Large intestine (tissue), 3 donors: ENCODE data around the gene ABCA1. TPM values are rescaled to one million over a fixed set of nuclear protein-coding genes. Genes with fewer than 3 reads are reported as not detected.
A peak's percentile ranks its signal among the peaks of the same experiment; 100 is the strongest.
"Not testable (repeated sequence)": the region's sequence is repeated elsewhere in the genome, so short reads cannot be mapped to it uniquely, and the experiment has no call there.

ENCODE experiments used
- DNase-seq, 2 donors: peaks; one replicate each; pipeline versions ENCODE4 v3.0.0 to v3.0.0-alpha.2; 2013
- H3K27ac ChIP-seq: one replicate; pipeline ENCODE4 v1.5.1; 2013; ENCODE audit warnings: low read length
- H3K27me3 ChIP-seq: 2 replicates; pipeline ENCODE4 v1.6.1; 2013; ENCODE audit warnings: low read length; ENCODE audit not compliant: control insufficient read depth, insufficient read depth
- H3K36me3 ChIP-seq: 2 replicates; pipeline ENCODE4 v1.6.1; 2013; ENCODE audit warnings: low read length; ENCODE audit not compliant: control insufficient read depth, insufficient read depth
- H3K4me1 ChIP-seq: one replicate; pipeline ENCODE4 v1.6.1; 2013; ENCODE audit warnings: low read length; ENCODE audit not compliant: control insufficient read depth, insufficient read depth
- H3K4me3 ChIP-seq: one replicate; pipeline ENCODE4 v1.5.1; 2013; ENCODE audit warnings: low read length
- H3K9me3 ChIP-seq: one replicate; pipeline ENCODE4 v1.6.1; 2013; ENCODE audit warnings: mild to moderate bottlenecking, low read depth, low read length, moderate library complexity; ENCODE audit not compliant: control insufficient read depth
- WGBS: methylation state at CpG from one replicate; pipeline ENCODE4 v1.1.5; 2013; ENCODE audit warnings: low lambda C conversion rate; ENCODE audit not compliant: insufficient coverage; 5-methylcytosine and 5-hydroxymethylcytosine counted together
- polyA plus RNA-seq: library from polyadenylated mRNA; unstranded; fragments of 120-200 nt; gene quantifications from one replicate; pipeline ENCODE4 v1.2.1, GENCODE V29; 2013

Gene ABCA1
- polyA plus RNA-seq, 1 donor: 8.6 TPM

GRCh38 chr9:104858271-104858670, 69.7 kb downstream of the ABCA1 start:
- Histone ChIP-seq H3K36me3 (peaks cover 17% of the 10 kb centered on the region), H3K4me1 (peaks cover under 1% of the 10 kb centered on the region), H3K9me3 (no peaks in the 10 kb centered on the region), H3K27me3 (no peaks in the 10 kb centered on the region), H3K27ac (no peak overlapping the region), H3K4me3 (no peak overlapping the region)
- no peak for DNase-seq
- WGBS: 100% methylated on average over 1 of the region's 4 CpGs

- Histone ChIP-seq H3K36me3 (peaks cover 17% of the 10 kb centered on the region), H3K4me3 (no peak overlapping the region), H3K27ac (no peak overlapping the region), H3K9me3 (no peaks in the 10 kb centered on the region), H3K4me1 (no peaks in the 10 kb centered on the region), H3K27me3 (no peaks in the 10 kb centered on the region)
- peak in 1 of 2 donors; percentile 24 for DNase-seq
- no CpG with 5 or more reads among the region's 5 CpGs for WGBS
These were observed 71.5 kb downstream of the ABCA1 start for GRCh38 chr9:104856413-104856941.

DNA sequence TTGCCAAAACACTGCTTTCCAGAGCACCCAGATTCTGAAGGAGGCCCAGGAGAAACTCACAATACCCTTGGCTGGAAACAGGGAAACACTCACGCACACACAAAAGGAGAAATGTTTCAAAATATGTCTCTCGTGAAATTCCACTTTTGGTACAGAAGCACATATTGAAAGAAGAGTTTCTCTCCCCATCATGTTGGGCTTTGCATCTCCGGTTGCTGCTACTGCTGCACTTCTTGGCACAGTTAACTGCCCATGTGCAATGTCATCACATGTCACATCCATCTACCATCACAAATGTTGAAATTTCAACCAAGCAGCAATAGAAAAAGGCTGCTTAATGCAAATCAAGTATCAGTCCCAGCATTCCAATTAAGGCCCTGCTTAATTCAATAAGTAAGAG, 72.1 kb downstream of the ABCA1 start:
- no peak overlapping the region for H3K4me3 ChIP-seq
- H3K9me3 ChIP-seq: no peaks in the 10 kb centered on the region
- H3K4me1 ChIP-seq: no peaks in the 10 kb centered on the region
- H3K36me3 ChIP-seq: peaks cover 15% of the 10 kb centered on the region
- no CpG with 5 or more reads among the region's 3 CpGs for WGBS
- H3K27ac ChIP-seq: no peak overlapping the region
- no peaks in the 10 kb centered on the region for H3K27me3 ChIP-seq
- DNase-seq: no peak

DNA sequence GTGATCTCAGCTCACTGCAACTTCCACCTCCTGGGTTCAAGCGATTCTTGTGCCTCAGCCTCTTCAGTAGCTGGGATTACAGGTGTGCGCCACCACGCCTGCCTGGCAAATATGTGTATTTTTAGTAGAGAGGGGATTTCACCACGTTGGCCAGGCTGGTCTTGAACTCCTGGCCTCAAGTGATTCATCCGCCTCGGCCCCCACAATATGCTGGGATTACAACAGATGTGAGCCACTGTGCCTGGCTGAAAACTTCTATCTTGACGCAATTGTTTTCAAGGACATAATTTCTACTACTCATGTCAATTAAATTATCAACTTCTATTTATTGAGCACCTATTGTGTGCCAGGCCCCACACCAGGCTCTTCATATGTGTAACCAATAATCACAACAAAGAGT, 72.7 kb downstream of the ABCA1 start:
- H3K27me3 ChIP-seq, H3K4me1 ChIP-seq, H3K9me3 ChIP-seq, H3K4me3 ChIP-seq, DNase-seq, H3K27ac ChIP-seq: not testable (repeated sequence)
- H3K36me3 ChIP-seq: peaks cover 15% of the 10 kb centered on the region
- WGBS: 100% methylated on average over 3 of the region's 7 CpGs

DNA sequence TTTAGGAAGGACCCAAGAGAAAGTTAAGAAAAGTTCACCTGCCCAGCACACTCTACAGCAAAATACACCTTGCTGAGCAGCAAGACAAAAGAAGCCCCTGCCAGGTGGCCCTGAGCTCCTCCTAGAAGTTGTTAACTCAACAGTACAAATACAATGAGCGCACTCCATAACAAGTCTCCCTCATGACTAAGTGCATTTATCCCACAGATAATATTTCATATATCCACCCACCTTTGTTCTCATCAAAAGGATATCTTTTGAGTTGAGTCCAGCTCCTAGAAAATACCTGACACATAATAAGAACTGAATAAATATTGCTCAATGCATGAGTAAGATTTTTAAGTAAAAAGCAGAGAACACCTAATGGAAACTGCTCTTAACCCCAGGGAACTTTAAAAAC, 73.3 kb downstream of the ABCA1 start:
- no CpG with 5 or more reads among the region's 1 CpG for WGBS
- H3K27ac ChIP-seq: no peak overlapping the region
- peaks cover 15% of the 10 kb centered on the region for H3K36me3 ChIP-seq
- H3K9me3 ChIP-seq: no peaks in the 10 kb centered on the region
- no peaks in the 10 kb centered on the region for H3K4me1 ChIP-seq
- no peak for DNase-seq
- H3K27me3 ChIP-seq: no peaks in the 10 kb centered on the region
- H3K4me3 ChIP-seq: no peak overlapping the region

GRCh38 chr9:104853683-104854082, 74.3 kb downstream of the ABCA1 start:
- Histone ChIP-seq H3K27me3 (no peaks in the 10 kb centered on the region), H3K9me3 (no peaks in the 10 kb centered on the region), H3K27ac (no peak overlapping the region), H3K36me3 (peaks cover 15% of the 10 kb centered on the region), H3K4me3 (no peak overlapping the region), H3K4me1 (no peaks in the 10 kb centered on the region)
- no peak for DNase-seq

- no peak for DNase-seq
- no peak overlapping the region for H3K4me3 ChIP-seq
- H3K9me3 ChIP-seq: no peaks in the 10 kb centered on the region
- no peaks in the 10 kb centered on the region for H3K27me3 ChIP-seq
- peaks cover 12% of the 10 kb centered on the region for H3K36me3 ChIP-seq
- H3K4me1 ChIP-seq: no peaks in the 10 kb centered on the region
- no peak overlapping the region for H3K27ac ChIP-seq
- whole genome bisulfite sequencing: 80% methylated on average over 2 of the region's 4 CpGs
These were observed 74.8 kb downstream of the ABCA1 start for GRCh38 chr9:104853159-104853558.

DNA sequence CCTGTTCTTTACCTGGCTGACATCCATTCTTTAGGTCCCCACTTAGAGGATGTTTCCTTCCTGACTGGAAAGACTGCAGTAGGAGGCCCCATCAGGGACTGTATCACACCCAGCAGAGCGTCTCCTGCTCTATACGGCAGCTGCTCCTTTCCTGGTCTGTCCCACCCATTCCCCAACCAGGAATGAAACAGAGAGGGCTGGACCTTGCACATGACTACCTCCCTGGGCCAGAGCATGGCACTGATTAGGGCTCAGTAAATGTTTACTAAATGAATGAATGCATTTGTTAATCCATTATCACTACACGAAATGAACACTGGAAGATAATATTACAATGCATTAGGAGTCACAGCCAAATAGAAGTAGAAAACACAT, 76.4 kb downstream of the ABCA1 start:
- WGBS: no CpG with 5 or more reads among the region's 3 CpGs
- Histone ChIP-seq H3K36me3 (peaks cover 9% of the 10 kb centered on the region), H3K4me3 (no peak overlapping the region), H3K4me1 (no peaks in the 10 kb centered on the region), H3K27ac (no peak overlapping the region), H3K27me3 (no peaks in the 10 kb centered on the region), H3K9me3 (no peaks in the 10 kb centered on the region)
- peak in 1 of 2 donors; percentile 42 for DNase-seq

DNA sequence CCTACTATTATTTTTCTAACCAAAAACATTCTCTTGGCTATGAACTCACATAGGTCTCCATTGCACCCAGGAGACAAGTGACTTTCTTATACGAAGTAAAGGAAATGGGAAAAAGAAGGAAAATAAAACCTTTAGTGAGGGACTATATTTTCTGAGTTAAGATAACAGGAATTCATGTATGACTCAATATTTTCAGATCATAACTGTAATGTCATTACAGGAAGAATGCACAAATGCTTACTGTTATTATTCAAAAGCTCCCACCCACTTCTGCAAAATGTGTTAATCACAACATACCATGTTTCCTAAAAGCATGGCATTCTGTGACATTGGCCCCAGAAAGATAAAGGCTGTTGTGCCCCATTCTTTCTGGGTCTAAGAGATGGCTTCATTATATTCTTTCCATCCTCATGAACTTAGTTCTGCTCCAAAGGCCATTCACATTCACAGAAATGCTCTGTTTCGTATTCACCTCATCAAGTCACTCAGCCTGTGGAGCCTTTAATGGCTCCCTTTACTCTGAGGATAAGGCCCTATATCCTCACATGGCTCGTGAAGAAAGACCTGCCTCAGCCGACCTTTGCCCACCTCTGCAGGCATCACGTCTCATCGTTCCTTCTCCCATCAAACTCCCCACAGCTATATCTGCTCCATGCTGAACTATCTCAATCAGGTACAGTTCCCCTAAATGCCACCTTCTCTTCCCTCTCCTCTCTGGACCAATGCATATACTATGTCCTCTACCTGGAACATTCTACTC, 77.0 kb downstream of the ABCA1 start:
- Histone ChIP-seq H3K27me3 (no peaks in the 10 kb centered on the region), H3K9me3 (no peaks in the 10 kb centered on the region), H3K4me3 (no peak overlapping the region), H3K4me1 (no peaks in the 10 kb centered on the region), H3K36me3 (peaks cover 7% of the 10 kb centered on the region), H3K27ac (no peak overlapping the region)
- DNase-seq: peak in 1 of 2 donors; percentile 61
- no CpG with 5 or more reads among the region's 6 CpGs for WGBS

DNA sequence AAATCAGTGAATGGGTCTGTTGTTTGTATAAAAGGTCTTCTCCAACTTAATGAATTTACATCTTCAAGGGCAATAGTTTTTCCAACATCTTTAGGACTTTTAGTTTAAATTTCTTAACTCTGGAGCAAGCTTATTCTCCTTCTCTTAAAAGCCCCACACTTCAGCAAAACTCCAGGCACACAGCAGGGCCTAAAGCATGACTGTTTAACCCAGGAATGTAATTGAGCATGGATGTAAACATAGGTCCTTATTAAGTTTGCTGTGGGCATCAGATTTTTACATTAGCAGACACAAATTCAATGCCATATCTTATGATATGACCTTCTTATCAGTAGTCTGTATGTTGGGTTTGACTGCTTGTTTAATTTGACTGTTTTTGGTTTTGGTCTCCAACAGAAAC, 78.9 kb downstream of the ABCA1 start:
- H3K36me3 ChIP-seq: peaks cover 10% of the 10 kb centered on the region
- DNase-seq: no peak
- no peak overlapping the region for H3K27ac ChIP-seq
- no peaks in the 10 kb centered on the region for H3K27me3 ChIP-seq
- no peaks in the 10 kb centered on the region for H3K9me3 ChIP-seq
- no peaks in the 10 kb centered on the region for H3K4me1 ChIP-seq
- H3K4me3 ChIP-seq: no peak overlapping the region

GRCh38 chr9:104844710-104845109, 83.2 kb downstream of the ABCA1 start:
- no peaks in the 10 kb centered on the region for H3K27me3 ChIP-seq
- H3K27ac ChIP-seq: no peak overlapping the region
- H3K9me3 ChIP-seq: no peaks in the 10 kb centered on the region
- WGBS: no CpG with 5 or more reads among the region's 3 CpGs
- DNase-seq: no peak
- H3K36me3 ChIP-seq: peaks cover 23% of the 10 kb centered on the region
- H3K4me3 ChIP-seq: no peak overlapping the region
- no peaks in the 10 kb centered on the region for H3K4me1 ChIP-seq
